ENCODE measurements around the gene HSPB2.

The HSPB2 gene

DNA sequence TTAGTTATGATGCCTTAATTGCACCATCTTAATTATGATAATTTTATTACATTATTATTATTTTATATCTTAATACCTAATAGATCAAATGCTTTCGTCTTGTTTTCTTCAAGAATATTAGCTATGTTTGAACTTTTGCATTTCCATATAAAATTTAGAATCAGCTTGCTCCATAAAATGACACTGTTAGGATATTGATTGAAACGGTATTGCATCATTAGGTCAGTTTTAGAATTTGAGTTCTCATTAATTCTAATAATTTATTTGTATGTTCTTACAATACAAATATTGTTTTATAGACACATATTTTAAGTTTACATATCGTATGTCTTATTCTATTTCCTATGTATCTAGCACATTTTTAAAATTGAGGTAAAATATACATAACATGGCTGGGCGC is 26.5 kb upstream of the HSPB2 start:
- no peak for DNase-seq (ENCODE audit: low read depth in 1 of 2, low spot score in 1 of 2)
- no peak overlapping the region for H3K27ac ChIP-seq (replicated peaks)
- no peak for TF ChIP-seq SPI1 (IDR thresholded peaks at IDR 0.05; ENCODE audit: borderline replicate concordance, low read depth)
- H3K27me3 ChIP-seq (ENCODE audit: insufficient read depth, poor library complexity, severe bottlenecking), result no peaks in the 10 kb centered on the region
- no peak overlapping the region for H3K4me3 ChIP-seq (replicated peaks; ENCODE audit: insufficient read depth, low read length)

- TF ChIP-seq SPI1 (IDR thresholded peaks at IDR 0.05; ENCODE audit: borderline replicate concordance, low read depth) (no peak), GABPA (IDR thresholded peaks at IDR 0.05; ENCODE audit: low read depth) (no peak), REST (IDR thresholded peaks at IDR 0.05; ENCODE audit: insufficient replicate concordance, low read depth) (no peak), POLR2AphosphoS5 (IDR thresholded peaks at IDR 0.05; ENCODE audit: low read depth) (no peak)
- TF ChIP-seq, protein P1, sequence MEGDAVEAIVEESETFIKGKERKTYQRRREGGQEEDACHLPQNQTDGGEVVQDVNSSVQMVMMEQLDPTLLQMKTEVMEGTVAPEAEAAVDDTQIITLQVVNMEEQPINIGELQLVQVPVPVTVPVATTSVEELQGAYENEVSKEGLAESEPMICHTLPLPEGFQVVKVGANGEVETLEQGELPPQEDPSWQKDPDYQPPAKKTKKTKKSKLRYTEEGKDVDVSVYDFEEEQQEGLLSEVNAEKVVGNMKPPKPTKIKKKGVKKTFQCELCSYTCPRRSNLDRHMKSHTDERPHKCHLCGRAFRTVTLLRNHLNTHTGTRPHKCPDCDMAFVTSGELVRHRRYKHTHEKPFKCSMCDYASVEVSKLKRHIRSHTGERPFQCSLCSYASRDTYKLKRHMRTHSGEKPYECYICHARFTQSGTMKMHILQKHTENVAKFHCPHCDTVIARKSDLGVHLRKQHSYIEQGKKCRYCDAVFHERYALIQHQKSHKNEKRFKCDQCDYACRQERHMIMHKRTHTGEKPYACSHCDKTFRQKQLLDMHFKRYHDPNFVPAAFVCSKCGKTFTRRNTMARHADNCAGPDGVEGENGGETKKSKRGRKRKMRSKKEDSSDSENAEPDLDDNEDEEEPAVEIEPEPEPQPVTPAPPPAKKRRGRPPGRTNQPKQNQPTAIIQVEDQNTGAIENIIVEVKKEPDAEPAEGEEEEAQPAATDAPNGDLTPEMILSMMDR (IDR thresholded peaks at IDR 0.05; ENCODE audit: insufficient read depth, low read length), result no peak
- Histone ChIP-seq H3K27ac (replicated peaks) (no peak overlapping the region), H3K27me3 (ENCODE audit: insufficient read depth, poor library complexity, severe bottlenecking) (no peaks in the 10 kb centered on the region), H3K4me3 (replicated peaks; ENCODE audit: insufficient read depth, low read length) (no peak overlapping the region)
- DNase-seq (ENCODE audit: low read depth in 1 of 2, low spot score in 1 of 2), result no peak
These were observed 25.7 kb upstream of the HSPB2 start for GRCh38 chr11:111886844-111887243.

- TF ChIP-seq GABPA (IDR thresholded peaks at IDR 0.05; ENCODE audit: low read depth) (no peak), REST (IDR thresholded peaks at IDR 0.05; ENCODE audit: insufficient replicate concordance, low read depth) (no peak), SPI1 (IDR thresholded peaks at IDR 0.05; ENCODE audit: borderline replicate concordance, low read depth) (0 out of 2 replicates have a peak, but pooled peaks have one; percentile 11), POLR2AphosphoS5 (IDR thresholded peaks at IDR 0.05; ENCODE audit: low read depth) (no peak)
- TF ChIP-seq, protein P1 (IDR thresholded peaks at IDR 0.05; ENCODE audit: insufficient read depth, low read length), result no peak
- DNase-seq (ENCODE audit: low read depth in 1 of 2, low spot score in 1 of 2), result peak in 1 of 2 experiments; percentile 10
- Histone ChIP-seq H3K27me3 (ENCODE audit: insufficient read depth, poor library complexity, severe bottlenecking) (no peaks in the 10 kb centered on the region), H3K4me3 (replicated peaks; ENCODE audit: insufficient read depth, low read length) (no peak overlapping the region), H3K27ac (replicated peaks) (no peak overlapping the region)
These were observed 7.1 kb upstream of the HSPB2 start for GRCh38 chr11:111905411-111905810.

- Histone ChIP-seq H3K27me3 (ENCODE audit: insufficient read depth, poor library complexity, severe bottlenecking) (peaks cover 4% of the 10 kb centered on the region), H3K27ac (replicated peaks) (no peak overlapping the region), H3K4me3 (replicated peaks; ENCODE audit: insufficient read depth, low read length) (no peak overlapping the region)
- TF ChIP-seq GABPA (IDR thresholded peaks at IDR 0.05; ENCODE audit: low read depth) (no peak), REST (IDR thresholded peaks at IDR 0.05; ENCODE audit: insufficient replicate concordance, low read depth) (no peak), SPI1 (IDR thresholded peaks at IDR 0.05; ENCODE audit: borderline replicate concordance, low read depth) (no peak), POLR2AphosphoS5 (IDR thresholded peaks at IDR 0.05; ENCODE audit: low read depth) (no peak)
- TF ChIP-seq, protein P1 (IDR thresholded peaks at IDR 0.05; ENCODE audit: insufficient read depth, low read length), result no peak
- DNase-seq (ENCODE audit: low read depth in 1 of 2, low spot score in 1 of 2), result no peak
These were observed 5.9 kb upstream of the HSPB2 start for GRCh38 chr11:111906680-111907079.

Measured in HL-60 (cell line).